GM21737 (cell line): ENCODE results near the gene OSTF1.

Source experiments
- ATAC-seq: cut with Tn5 transposase; IDR thresholded peaks from one replicate; pipeline ENCODE4 v1.9.1; 2021; ENCODE audit warnings: mild to moderate bottlenecking, moderate library complexity; ENCODE audit not compliant: unreplicated experiment

OSTF1 gene

DNA sequence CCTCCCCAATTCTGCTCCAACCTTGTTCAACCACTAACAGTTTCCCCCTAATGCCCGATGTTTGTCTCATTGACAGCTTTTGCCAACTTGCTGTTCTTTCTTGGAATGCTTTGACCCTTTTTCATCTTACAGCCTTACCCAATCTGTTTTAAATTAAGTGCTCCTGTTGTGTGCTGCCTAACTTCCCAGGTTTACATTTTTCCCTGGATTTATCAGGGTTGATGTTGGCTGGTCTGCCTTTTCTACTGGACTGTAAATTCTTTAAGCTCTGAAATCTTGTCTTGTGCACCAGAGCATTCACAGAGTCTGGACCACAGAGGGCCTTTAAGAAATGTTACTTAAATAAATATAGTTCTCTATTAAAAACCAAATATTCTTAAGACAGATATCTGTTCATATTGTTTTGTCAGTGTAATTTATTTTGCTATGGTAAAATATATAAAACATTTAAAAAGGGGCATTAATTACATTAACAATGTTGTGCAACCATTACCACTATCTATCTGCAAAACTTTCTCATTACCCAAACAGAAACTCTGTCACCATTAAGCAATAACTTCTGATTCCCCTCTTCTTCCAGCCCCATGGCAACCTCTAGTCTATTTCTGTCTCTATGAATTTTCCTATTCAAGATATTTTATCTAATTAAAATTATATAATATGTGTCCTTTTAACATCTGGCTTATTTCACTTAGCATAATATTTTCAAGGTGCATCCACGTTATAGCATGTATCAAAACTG is 73.0 kb downstream of the OSTF1 start:
- no peak for ATAC-seq

DNA sequence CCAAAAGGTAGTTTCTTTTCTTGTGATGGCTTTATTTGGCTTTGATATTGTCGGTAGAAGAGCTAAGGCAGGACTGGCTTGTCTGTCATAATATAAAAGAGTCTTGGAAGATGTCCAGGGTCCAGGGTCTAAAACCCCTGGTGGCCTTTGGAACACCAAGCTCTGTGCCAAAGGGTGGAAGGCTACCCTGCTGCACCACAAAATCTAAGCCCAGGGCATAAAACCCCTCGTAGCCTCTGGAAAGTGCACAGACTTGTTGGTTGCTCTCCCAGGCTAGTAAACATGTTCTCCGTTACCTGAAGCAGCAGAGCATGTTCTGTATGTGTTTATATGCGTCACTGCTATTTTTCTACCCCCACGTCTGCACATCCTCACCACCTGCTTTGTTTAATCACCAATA is 75.5 kb downstream of the OSTF1 start:
- ATAC-seq: no peak

DNA sequence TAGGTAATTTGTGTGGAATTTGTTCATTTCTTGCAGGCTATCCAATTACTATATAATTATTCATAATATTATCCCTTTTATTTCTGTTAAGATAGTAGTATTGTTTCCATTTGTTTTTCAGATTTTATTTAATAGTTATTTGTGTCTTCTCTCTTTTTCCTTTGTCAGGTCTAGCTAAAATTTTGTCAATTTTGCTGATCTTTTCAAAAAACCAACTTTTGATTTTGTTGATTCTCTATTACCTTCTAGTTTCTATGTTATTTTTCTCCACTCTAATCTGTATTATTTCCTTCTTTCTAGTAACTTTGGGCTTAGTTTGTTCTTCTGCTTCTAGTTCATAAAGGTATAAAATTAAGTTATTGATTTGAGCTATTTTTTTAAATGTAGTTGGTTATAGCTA is 76.3 kb downstream of the OSTF1 start:
- ATAC-seq: no peak

DNA sequence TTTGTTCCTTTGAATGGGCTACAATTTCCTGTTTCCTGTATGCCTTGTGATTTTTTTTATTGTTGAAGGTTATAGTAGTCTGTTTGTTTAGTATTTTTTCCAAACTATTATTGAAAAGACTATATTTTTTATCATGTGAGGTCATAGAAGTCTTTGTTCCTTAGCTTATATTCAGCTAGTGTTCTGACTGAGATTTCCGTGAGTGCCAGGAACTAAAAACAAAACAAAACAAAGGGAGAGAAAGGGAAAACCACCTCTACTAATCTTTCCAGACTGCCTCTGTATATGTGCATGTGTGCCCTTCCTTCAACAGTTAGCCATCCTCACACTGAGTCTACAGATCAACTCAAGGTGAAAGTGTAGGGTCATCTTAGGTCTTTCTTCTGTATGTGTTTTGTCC is 79.0 kb downstream of the OSTF1 start:
- no peak for ATAC-seq

DNA sequence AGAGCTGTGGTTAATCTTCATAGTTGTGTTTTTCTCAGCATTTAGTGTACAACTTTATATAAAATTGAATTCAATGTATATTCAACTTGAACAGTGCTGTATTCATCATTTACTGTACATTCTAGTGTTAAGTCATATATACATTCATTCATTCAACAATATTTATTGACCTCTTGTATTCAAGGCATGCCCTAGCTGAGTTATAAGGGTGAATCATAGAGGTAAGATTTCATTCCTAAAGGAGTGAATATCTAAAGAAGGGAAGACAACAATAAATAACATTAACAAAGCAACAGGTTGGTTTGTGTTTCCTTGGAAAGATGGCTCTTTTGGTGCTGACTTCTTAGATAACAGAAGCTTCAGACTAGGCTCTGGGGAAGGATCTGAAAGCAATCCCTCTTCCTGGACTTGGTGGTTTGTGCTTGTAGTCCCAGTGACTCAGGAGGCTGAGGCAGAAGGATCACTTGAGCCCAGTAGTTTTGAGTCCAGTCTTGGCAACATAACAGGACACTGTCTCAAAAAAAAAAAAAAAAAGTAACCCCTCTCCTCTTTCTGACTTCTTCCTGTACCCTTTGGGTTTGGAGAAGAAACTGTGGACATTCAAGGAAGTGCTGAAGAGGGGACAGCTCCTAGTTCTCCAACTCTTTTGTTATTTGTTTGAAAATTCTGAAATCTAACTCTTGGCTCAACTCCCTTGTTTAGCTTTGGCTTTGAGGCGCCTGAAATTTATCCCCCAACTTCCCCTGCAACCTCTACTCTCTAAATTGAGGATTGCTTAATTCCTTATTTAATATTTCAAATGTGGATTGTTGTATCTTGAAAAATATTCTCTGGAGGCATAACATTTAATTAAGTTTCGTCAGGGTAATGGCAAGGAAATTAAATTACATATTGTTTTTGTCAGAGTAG is 80.2 kb downstream of the OSTF1 start:
- no peak for ATAC-seq

DNA sequence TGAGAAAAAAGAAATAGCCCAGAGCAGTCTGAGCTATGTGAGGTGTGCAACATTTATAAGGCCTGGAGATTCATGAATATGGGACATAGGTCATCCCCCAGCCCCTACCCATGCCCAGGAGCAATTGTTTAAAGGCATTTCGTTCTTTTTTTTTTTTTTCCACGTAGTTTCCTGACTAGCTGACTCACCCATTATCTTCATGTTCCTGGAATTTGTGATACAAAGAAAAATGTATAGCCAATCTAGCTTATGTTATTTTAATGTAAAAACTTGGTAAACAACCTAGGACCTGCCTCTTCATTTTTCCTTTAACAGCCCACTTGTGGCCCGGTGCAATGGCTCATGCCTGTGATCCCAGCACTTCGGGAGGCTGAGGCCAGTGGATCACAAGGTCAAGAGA is 81.3 kb downstream of the OSTF1 start:
- no peak for ATAC-seq

- ATAC-seq: no peak
Observed at GRCh38 chr9:75170898-75171360, 82.6 kb downstream of the OSTF1 start.

- ATAC-seq: no peak
Observed at GRCh38 chr9:75175395-75175794, 87.1 kb downstream of the OSTF1 start.

GRCh38 chr9:75176037-75176436 is 87.7 kb downstream of the OSTF1 start:
- ATAC-seq: no peak

DNA sequence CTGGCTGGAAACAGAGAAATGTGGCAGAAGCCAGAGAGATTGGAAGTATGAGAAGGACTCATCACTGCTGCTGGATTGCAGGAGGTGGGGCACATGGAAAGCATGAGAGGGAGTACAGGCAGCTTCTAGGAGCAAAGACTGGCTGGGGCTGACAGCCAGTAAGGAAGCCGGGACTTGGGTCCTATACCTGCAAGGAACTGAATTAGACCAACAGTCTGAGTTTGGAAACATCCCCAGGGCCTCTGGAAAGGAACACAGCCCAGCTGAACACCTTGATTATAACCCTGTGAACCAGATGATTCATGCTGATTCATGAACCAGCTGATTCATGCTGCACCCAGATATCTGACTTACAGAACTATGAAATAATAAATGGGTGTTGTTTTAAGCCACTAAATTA is 93.4 kb downstream of the OSTF1 start:
- ATAC-seq: no peak

DNA sequence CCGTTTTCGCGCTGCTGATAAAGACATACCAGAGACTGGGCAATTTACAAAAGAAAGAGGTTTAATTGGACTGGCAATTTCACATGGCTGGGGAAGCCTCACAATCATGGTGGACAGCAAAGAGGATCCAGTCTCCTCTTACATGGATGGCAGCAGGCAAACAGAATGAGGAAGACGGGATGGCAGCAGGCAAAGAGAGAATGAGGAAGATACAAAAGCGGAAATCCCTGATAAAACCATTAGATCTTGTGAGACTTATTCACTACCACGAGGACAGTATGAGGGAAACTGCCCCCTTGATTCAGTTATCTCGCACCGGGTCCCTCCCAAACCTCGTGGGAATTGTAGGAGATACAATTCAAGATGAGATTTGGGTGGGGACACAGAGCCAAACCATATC is 95.0 kb downstream of the OSTF1 start:
- no peak for ATAC-seq

DNA sequence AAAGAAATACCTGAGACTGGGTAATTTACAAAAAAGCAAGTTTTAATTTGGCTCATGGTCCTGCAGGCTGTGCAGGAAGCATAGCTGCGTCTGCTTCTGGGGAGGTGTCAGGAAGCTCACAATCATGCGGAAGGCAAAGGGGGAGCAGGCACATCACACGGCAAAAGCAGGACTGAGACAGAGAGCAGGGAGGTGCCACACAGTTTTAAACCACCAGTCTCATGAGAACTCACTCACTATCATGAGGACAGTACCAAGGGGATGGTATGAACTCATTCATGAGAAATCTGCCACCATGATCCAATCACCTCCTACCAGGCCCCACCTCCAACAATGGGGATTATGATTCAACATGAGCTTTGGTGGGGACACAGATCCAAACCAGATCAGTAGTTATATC is 96.2 kb downstream of the OSTF1 start:
- no peak for ATAC-seq

- no peak for ATAC-seq
Observed at GRCh38 chr9:75185585-75186170, 97.4 kb downstream of the OSTF1 start.

DNA sequence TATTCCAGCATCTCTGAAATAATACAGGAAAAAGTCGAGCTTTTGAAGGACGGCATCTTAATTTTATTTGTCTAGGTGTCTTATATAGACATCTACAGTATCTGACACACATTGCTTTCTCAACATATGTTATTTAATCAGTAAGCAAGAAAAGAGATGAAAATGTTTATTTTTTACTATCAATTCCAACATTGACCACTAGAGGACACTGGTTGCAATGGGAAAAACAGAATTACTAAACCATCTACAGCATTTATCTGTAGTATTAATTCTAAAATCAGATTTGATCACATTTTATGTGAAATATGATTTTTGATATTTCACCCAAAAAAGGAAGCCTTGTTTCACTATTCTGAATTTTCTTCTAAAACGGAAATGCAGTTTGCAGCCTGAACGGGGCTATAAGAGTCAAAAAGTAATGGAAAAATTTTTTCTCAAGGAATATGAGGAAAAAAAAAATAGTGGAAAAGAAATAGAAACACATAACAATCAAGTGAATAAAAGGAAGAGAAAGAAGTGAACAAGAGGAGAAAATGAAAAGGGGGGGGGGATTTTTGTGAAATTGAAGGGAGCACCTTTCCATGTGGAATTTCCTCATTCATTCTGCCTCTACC is 98.6 kb downstream of the OSTF1 start:
- no peak for ATAC-seq

- no peak for ATAC-seq
Observed at GRCh38 chr9:75188756-75189155, 100.4 kb downstream of the OSTF1 start.

DNA sequence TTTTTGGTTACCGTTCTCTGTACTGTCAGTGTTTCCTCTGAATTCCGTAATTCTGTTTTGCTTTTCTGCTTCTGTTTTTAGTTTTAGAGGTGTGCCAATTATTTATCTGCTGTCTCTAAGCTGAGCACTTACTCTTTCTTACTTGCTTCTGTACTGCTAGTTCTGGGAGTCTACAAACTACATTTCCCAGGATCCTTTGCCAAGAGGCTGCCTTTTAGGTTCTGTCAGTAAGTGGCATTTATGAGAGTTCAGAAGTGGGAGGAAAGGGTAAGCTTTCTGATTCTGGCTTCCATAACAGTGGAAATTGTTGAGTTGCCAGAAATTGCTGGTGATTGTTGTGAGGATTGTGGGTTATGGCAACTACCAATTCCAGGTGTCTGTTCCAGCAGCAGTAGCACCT is 102.4 kb downstream of the OSTF1 start:
- ATAC-seq: no peak
